Neutrophil (primary cell): Measurements from ENCODE around the gene TMEM270.

Source experiments
- H3K27ac ChIP-seq: fragments of 200-600 bp; sonication (generic); 2 replicates; pipeline ENCODE4 v1.5.1; 2016; ENCODE audit warnings: mild to moderate bottlenecking, moderate library complexity
- H3K27me3 ChIP-seq: fragments of 200-600 bp; sonication (generic); 2 replicates; pipeline ENCODE4 v1.6.0; 2016; ENCODE audit warnings: mild to moderate bottlenecking
- H3K36me3 ChIP-seq: fragments of 200-600 bp; sonication (generic); 2 replicates; pipeline ENCODE4 v1.5.1; 2017
- H3K4me1 ChIP-seq, 2 experiments: fragments of 200-600 bp in 1 of 2; sonication (generic) in 1 of 2; 1 replicate in 1 of 2; 2 replicates in 1 of 2; pipeline versions ENCODE4 v1.5.1 to v1.6.1; 2013 to 2016; ENCODE audit warnings: low read depth in 1 of 2, low read length in 1 of 2, mild to moderate bottlenecking in 1 of 2, moderate library complexity in 1 of 2; ENCODE audit not compliant: control insufficient read depth in 1 of 2, insufficient read depth in 1 of 2
- H3K4me3 ChIP-seq, 2 experiments: fragments of 200-600 bp in 1 of 2; sonication (generic) in 1 of 2; 1 replicate in 1 of 2; 2 replicates in 1 of 2; pipeline ENCODE4 v1.5.1; 2013 to 2016; ENCODE audit warnings: low read depth in 1 of 2, low read length in 1 of 2, mild to moderate bottlenecking in 1 of 2, moderate library complexity in 1 of 2
- H3K9me3 ChIP-seq: fragments of 200-600 bp; sonication (generic); 2 replicates; pipeline ENCODE4 v1.5.1; 2016
- CTCF ChIP-seq: fragments of 200-600 bp; sonication (generic); IDR thresholded peaks from 2 replicates; pipeline ENCODE4 v1.5.1; 2016; ENCODE audit warnings: antibody characterized with exemption

The TMEM270 gene

GRCh38 chr7:73909996-73910395 lies 49.0 kb downstream of the TMEM270 start:
- no peak for TF ChIP-seq CTCF
- H3K4me1 ChIP-seq: no peaks in the 10 kb centered on the region
- no peaks in the 10 kb centered on the region for H3K36me3 ChIP-seq
- no peaks in the 10 kb centered on the region for H3K27me3 ChIP-seq
- no peaks in the 10 kb centered on the region for H3K9me3 ChIP-seq
- no peak overlapping the region for H3K4me3 ChIP-seq
- H3K27ac ChIP-seq: no peak overlapping the region

DNA sequence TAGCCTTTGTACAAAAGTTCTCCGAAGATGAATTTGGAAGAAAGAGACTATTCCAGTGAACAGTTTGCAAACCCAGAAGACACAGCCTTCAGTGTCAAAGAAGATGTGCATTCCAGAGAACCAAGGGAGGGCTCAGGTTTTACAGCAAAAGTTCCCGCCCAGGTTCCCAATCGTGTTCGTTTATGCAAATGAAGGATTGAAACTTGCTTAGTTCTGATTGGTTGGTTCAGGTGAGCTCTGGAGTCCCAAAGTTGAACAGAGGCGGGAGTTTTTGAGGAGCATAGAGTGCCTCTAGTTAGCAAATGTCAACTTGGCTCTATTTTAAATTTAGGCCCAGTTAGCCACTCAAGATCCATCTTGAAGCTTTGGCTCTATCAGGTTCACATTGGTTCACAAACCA lies 51.3 kb downstream of the TMEM270 start:
- no peaks in the 10 kb centered on the region for H3K27me3 ChIP-seq

More for the DNA sequence above, 51.3 kb downstream of the TMEM270 start:
- no peak overlapping the region for H3K4me3 ChIP-seq
- no peak for TF ChIP-seq CTCF
- no peaks in the 10 kb centered on the region for H3K4me1 ChIP-seq
- no peaks in the 10 kb centered on the region for H3K9me3 ChIP-seq
- H3K36me3 ChIP-seq: no peaks in the 10 kb centered on the region
- H3K27ac ChIP-seq: no peak overlapping the region
